ENCODE data around the gene TEX9. TPM values are rescaled to one million over a fixed set of nuclear protein-coding genes. Genes with fewer than 3 reads are reported as not detected.

TEX9 gene
- total and polyA plus RNA-seq, 3 donors from 2014 or later = 9.9 to 37.7 (median 20.4) TPM

- Histone ChIP-seq H3K9me3 (no peaks in the 10 kb centered on the region), H3K36me3 (ENCODE audit: low read depth, missing control alignments) (no peaks in the 10 kb centered on the region), H3K27ac (no peak overlapping the region), H3K4me3 (no peak overlapping the region), H3K4me1 (no peaks in the 10 kb centered on the region), H3K27me3 (no peaks in the 10 kb centered on the region)
- no peak for DNase-seq
- TF ChIP-seq POLR2A (IDR thresholded peaks at IDR 0.05) (no peak), CTCF (IDR thresholded peaks at IDR 0.05) (no peak)
- intact Hi-C loops (cut with DNase I; ENCODE audit: low total_unique reads) = no loop called here
- WGBS, 2 donors = 57 to 76% methylated on average over 1 of the region's 1 CpG
Measured at GRCh38 chr15:56323435-56323834, 41.8 kb upstream of the TEX9 start.

- Histone ChIP-seq H3K4me1 (no peaks in the 10 kb centered on the region), H3K4me3 (no peak overlapping the region), H3K27me3 (no peaks in the 10 kb centered on the region), H3K9me3 (no peaks in the 10 kb centered on the region), H3K27ac (no peak overlapping the region), H3K36me3 (ENCODE audit: low read depth, missing control alignments) (no peaks in the 10 kb centered on the region)
- intact Hi-C loops (cut with DNase I; ENCODE audit: low total_unique reads) = no loop called here
- DNase-seq = no peak
- WGBS, 2 donors = 75 to 78% methylated on average over 3 of the region's 3 CpGs
- TF ChIP-seq POLR2A (IDR thresholded peaks at IDR 0.05) (no peak), CTCF (IDR thresholded peaks at IDR 0.05) (no peak)
Measured at GRCh38 chr15:56325186-56325585, 40.0 kb upstream of the TEX9 start.

GRCh38 chr15:56327721-56328502 is 37.3 kb upstream of the TEX9 start:
- H3K4me3 ChIP-seq = no peak overlapping the region
- H3K4me1 ChIP-seq = no peaks in the 10 kb centered on the region
- intact Hi-C loops (cut with DNase I; ENCODE audit: low total_unique reads) = no loop called here
- H3K27me3 ChIP-seq = no peaks in the 10 kb centered on the region
- no peaks in the 10 kb centered on the region for H3K9me3 ChIP-seq
- no peak overlapping the region for H3K27ac ChIP-seq
- 77 to 90% methylated on average over 6 of the region's 6 CpGs for WGBS, 2 donors
- H3K36me3 ChIP-seq (ENCODE audit: low read depth, missing control alignments) = no peaks in the 10 kb centered on the region
- no peak for TF ChIP-seq POLR2A (IDR thresholded peaks at IDR 0.05)
- no peak for TF ChIP-seq CTCF (IDR thresholded peaks at IDR 0.05)
- DNase-seq = no peak

- 82 to 87% methylated on average over 2 of the region's 2 CpGs for WGBS, 2 donors
- DNase-seq = no peak
- H3K36me3 ChIP-seq (ENCODE audit: low read depth, missing control alignments) = no peaks in the 10 kb centered on the region
- no peak for TF ChIP-seq POLR2A (IDR thresholded peaks at IDR 0.05)
- no peak for TF ChIP-seq CTCF (IDR thresholded peaks at IDR 0.05)
- no peaks in the 10 kb centered on the region for H3K27me3 ChIP-seq
- intact Hi-C loops (cut with DNase I; ENCODE audit: low total_unique reads) = no loop called here
- H3K9me3 ChIP-seq = no peaks in the 10 kb centered on the region
- H3K27ac ChIP-seq = no peak overlapping the region
- no peak overlapping the region for H3K4me3 ChIP-seq
- H3K4me1 ChIP-seq = no peaks in the 10 kb centered on the region
Measured at GRCh38 chr15:56337084-56337725, 28.0 kb upstream of the TEX9 start.

All from testis (tissue), 3 donors.